RWPE1 (cell line): ENCODE results near the gene ZNF865.
A peak's percentile ranks its signal among the peaks of the same experiment; 100 is the strongest.

Source experiments
- CTCF ChIA-PET: fragments of 350-600 bp; sonication (Branson Sonifier 250); formaldehyde crosslinking; extraction: SDS; loops from one replicate; lab custom pipeline; 2021; lab: Yijun Ruan, JAX
- POLR2A ChIA-PET: fragments of 400-600 bp; formaldehyde crosslinking; extraction: SDS; loops from one replicate; lab custom pipeline; 2020; ENCODE audit warnings: antibody characterized with exemption; ENCODE audit not compliant: low non-redundant PET; lab: Yijun Ruan, JAX
- DNase-seq: peaks from one replicate; pipeline ENCODE4 v3.0.0; 2012; ENCODE audit warnings: low spot score
- H3K27ac ChIP-seq: fragments of 450-650 bp; 2 replicates; pipeline ENCODE4 v1.5.1; 2017
- TF ChIP-seq, protein P1 (sequence below): fragments of 450-650 bp; conservative IDR thresholded peaks from 2 replicates; pipeline ENCODE4 v1.5.1; 2017; ENCODE audit warnings: low read depth, mild to moderate bottlenecking

ZNF865 gene

GRCh38 chr19:55599842-55600661 is 5.4 kb upstream of the ZNF865 start, which contains the start of gene ZNF524:
ZNF524 (plus strand) TSS chr19:55600288; CDS start chr19:55602113, 1,825 bp downstream.
- TF ChIP-seq, protein P1, sequence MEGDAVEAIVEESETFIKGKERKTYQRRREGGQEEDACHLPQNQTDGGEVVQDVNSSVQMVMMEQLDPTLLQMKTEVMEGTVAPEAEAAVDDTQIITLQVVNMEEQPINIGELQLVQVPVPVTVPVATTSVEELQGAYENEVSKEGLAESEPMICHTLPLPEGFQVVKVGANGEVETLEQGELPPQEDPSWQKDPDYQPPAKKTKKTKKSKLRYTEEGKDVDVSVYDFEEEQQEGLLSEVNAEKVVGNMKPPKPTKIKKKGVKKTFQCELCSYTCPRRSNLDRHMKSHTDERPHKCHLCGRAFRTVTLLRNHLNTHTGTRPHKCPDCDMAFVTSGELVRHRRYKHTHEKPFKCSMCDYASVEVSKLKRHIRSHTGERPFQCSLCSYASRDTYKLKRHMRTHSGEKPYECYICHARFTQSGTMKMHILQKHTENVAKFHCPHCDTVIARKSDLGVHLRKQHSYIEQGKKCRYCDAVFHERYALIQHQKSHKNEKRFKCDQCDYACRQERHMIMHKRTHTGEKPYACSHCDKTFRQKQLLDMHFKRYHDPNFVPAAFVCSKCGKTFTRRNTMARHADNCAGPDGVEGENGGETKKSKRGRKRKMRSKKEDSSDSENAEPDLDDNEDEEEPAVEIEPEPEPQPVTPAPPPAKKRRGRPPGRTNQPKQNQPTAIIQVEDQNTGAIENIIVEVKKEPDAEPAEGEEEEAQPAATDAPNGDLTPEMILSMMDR: no peak
- DNase-seq: peak; percentile 71
- POLR2A ChIA-PET: interaction anchor here (0.8 to 0.9 kb wide), 2 partner anchors 19 to 53 kb away, joined by 4 to 6 read pairs; partner anchors contain the start of gene ZNF579
- peak within 1 kb of the TSS; percentile 98 for H3K27ac ChIP-seq
- CTCF ChIA-PET: interaction anchor here (0.5 kb wide), 1 partner anchor 31 kb away, joined by 3 read pairs; no protein-coding TSS in a partner anchor

GRCh38 chr19:55600662-55601028 is 4.8 kb upstream of the ZNF865 start:
- H3K27ac ChIP-seq: peak overlapping the region; percentile 98
- POLR2A ChIA-PET: no interaction called here
- DNase-seq: no peak
- CTCF ChIA-PET: interaction anchor here (0.6 kb wide), 1 partner anchor 45 kb away, joined by 3 read pairs; no protein-coding TSS in a partner anchor
- TF ChIP-seq, protein P1: no peak

DNA sequence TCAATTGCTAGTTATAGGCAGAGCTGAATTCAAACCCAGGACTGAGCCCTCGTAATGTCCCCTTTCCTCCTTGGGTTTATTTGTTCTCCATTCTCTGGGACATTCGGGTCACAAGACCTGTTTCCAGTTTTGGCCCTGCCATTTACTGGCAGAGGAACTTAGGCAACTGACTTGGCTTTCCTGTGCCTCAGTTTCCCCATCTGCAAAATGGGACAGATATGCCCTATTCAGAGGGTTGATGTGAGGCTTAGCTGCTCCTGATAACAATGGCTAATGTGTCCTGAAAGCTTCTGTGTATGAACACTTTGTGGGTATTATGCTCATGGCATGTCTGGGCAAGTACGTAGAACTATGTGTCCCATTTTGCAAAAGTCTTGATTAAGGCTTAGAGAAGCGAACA is 4.4 kb upstream of the ZNF865 start:
- DNase-seq: no peak
- ChIA-PET CTCF (interaction anchor here (0.6 kb wide), 1 partner anchor 44 kb away, joined by 3 read pairs; no protein-coding TSS in a partner anchor), POLR2A (no interaction called here)
- peak overlapping the region; percentile 98 for H3K27ac ChIP-seq
- TF ChIP-seq, protein P1: no peak

DNA sequence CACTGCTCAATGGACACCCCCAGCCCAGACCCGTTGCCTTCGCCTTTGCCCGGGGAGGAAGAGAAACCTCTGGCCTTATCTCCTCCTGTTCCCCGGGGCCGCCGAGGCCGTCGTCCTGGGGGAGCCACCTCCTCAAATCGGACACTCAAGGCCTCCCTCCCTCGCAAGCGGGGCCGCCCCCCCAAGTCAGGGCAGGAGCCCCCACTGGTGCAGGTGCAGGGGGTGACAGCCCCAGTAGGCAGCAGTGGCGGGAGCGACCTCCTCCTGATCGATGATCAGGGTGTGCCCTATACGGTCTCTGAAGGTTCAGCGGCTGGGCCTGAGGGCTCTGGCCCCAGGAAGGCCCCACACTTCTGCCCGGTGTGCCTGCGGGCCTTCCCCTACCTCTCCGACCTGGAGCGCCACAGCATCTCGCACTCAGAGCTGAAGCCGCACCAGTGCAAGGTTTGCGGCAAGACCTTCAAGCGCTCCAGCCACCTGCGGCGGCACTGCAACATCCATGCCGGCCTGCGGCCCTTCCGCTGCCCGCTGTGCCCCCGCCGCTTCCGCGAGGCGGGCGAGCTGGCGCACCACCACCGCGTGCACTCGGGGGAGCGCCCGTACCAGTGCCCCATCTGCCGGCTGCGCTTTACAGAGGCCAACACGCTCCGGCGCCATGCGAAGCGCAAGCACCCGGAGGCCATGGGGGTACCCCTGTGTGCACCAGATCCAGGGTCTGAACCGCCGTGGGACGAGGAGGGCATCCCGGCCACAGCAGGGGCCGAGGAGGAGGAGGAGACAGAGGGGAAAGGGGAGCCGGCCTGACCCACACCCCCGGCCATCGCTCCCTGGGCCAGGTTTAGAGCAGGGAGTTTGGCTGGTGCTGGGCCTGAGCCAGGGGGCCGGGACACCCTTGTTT is 3.1 kb upstream of the ZNF865 start:
- H3K27ac ChIP-seq: peak overlapping the region; percentile 98
- CTCF ChIA-PET: no interaction called here
- no peak for DNase-seq
- POLR2A ChIA-PET: no interaction called here
- TF ChIP-seq, protein P1: no peak

DNA sequence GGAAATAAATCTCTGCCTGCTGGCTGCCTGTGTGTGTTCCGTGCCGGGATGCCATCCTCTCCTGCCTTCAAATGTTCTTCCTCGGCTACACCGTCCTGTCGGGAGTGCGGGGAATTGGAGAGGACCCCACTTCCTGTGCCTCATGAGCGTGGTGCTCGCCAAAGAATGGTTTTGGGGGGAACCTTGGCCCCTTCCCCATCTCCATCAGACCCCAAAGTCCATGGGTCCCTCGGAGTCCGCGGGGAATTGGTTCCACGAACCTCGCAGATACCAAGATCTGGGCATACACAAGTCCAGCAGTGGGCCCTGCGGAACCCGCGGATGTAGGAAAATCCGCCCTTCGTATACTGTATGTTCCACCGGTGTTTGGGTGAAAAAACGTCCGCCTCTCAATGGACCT is 2.3 kb upstream of the ZNF865 start:
- DNase-seq: no peak
- TF ChIP-seq, protein P1: no peak
- POLR2A ChIA-PET: no interaction called here
- CTCF ChIA-PET: no interaction called here
- H3K27ac ChIP-seq: peak overlapping the region; percentile 98
